ENCODE results near the gene OSBP2.

DNA sequence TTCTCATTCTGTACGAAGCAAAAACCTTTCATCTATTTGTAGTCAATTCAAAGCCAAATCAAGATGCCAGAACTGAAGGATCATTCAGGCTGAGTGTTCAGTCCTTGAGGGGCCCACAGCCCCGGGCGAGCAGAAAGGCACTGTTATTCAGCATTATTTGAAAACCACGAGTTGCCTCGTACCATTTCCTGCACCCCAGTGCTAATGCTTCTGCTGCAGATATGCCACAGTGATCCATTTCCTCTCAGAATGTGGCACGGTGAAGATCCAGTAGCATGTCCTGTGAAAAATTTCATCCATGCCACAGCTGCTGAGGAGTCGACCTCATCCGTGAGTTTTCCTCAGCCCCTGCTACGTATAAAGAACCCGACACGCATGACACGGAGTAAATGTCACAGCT, 85.4 kb downstream of the OSBP2 start:
- TF ChIP-seq CTCF (IDR thresholded peaks at IDR 0.05 in 8 of 11, conservative IDR thresholded peaks at IDR 0.05 in 3 of 11) (no peak), POLR2AphosphoS5 (IDR thresholded peaks at IDR 0.05) (no peak), POLR2A (IDR thresholded peaks at IDR 0.05) (no peak)
